SH-SY5Y (cell line): ENCODE data around the gene CHST14.

ENCODE experiments used
- GATA2 ChIP-seq: IDR thresholded peaks from 2 replicates; pipeline ENCODE4 v1.6.1; 2011; ENCODE audit warnings: mild to moderate bottlenecking, low read depth, low read length
- GATA3 ChIP-seq: IDR thresholded peaks from 2 replicates; pipeline ENCODE4 v1.6.1; 2011; ENCODE audit warnings: low read depth, mild to moderate bottlenecking, low read length, moderate library complexity

The CHST14 gene

DNA sequence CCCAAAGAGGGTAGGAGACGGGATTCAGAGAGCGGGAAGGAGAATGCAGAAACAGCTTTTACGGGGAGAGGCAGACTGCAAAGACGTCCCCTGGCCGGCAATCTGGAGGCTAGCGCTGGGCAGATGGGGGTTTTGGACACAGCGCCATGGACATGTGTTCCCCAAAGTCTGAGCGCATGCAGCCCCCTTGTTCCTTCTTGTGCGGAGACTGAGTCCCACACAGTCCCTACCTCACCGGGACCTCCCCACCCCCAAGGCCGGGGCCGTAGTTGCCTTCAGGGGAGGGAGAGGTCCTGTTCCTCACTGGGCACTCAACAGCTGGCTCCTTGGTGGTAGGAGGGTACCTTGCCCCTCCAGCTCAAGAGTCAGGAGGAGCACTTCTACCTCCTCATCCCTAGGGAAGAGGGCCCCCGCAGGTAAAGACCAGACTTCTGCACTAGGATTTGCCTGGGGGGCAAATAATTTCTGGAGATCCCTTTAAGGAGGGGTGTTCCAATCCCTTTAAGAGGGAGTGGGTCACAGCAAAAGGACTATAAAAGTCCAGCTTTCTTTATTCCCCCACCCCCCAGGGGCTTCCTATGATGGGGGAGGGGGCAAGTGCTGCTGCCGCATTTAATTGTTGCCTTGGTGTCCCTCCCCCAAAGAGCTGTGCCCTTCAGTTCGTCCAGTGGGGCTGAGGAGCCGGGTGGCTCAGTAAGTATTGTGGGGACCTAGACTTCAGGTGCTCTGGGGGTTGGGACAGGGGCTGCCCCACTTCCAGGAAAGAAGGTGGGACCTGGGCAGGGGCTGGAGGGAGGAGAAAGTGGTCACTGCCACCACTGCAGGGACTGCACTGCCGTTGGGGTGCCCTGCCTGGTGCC lies 33.7 kb upstream of the CHST14 start:
- TF ChIP-seq GATA2 (no peak), GATA3 (no peak)

DNA sequence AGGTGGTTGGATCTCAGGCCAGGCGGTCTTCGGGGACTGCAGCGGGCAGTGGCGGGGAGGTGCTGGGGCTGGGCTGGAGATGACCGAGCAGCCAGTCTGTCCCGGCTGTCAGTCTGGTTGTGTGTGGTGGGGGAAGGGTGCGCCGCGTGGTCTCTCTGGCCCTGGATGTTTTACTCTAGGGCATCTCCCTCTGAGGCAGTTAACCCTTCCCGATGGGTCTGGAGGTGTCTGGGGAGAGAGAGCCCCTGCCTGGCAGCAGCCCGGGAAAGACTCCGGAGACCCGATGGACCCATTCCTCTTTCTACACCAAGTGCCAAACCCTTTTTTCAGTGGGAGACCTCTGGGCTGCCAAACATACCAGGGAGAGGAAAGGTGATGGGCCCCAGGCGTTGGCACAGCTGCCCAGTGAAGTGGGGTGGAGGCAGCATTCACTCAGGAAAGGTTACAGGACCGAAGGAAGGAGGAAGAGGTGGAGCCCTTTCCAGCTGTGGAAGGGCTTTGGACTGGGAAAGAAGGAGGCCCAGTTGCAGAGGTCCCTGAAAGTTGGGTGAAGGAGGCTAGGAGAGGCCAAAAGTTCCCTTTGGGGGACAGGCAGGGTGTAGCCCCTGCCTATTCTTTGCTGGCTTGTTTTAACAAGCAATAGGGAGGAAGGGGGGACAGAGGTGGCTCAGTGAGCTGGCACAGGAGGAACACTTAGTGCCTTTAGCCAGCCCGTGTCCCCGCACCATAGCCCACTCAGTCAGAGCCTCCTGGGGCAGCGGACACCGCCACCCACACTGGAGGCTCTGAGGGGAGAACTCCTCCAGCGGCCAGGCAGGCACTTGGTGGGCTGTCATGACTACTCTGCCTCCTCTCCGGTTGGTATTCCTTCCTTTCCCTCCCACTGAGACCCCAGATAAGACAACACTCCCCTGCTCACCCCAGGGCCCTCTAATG lies 32.8 kb upstream of the CHST14 start:
- no peak for TF ChIP-seq GATA2
- TF ChIP-seq GATA3: no peak

DNA sequence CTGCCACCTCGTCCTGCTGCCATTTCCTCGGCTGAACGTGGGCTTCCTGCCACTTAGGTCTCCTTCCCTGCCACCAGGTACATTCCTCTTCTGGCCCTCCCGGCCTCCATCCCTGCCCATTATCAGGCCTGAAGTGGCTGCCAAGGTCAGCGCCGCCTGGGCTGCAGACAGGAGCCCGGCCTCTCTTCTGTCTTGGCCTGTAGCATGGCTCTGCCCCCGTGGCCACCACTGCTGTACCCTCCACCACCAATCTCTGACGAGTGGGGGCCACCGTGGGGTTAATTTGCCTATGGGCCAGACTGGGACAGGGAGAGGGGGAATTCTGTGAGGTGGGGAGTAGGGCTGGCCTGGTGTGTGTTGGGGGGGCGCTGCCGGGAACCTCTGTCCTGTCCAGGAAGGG lies 32.1 kb upstream of the CHST14 start:
- TF ChIP-seq GATA3 (no peak), GATA2 (no peak)

DNA sequence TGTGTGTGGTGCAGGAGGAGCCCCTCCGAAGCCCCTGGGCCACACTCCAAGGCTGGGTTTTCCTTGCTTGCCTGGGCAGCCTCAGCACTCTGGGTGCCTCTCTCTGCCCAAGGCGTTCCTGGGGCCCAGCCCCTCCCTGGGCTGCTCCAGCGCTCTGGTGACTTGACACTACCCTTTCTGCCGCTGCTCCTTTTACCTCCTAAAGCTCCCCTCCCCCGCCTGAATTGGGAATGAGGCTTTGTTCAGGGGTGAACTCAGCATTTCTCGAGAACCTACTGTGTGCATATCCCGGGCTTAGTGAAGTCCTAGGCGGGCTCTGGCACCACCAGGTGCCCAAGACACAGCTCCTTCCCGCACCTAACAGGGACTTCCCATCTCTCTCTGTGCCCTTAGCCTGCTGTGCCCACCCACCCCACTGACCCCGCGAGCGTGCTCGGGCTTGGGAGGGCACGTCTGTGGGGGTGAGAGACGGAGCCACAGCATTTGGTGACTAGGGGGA lies 31.3 kb upstream of the CHST14 start:
- TF ChIP-seq GATA2 (no peak), GATA3 (no peak)

DNA sequence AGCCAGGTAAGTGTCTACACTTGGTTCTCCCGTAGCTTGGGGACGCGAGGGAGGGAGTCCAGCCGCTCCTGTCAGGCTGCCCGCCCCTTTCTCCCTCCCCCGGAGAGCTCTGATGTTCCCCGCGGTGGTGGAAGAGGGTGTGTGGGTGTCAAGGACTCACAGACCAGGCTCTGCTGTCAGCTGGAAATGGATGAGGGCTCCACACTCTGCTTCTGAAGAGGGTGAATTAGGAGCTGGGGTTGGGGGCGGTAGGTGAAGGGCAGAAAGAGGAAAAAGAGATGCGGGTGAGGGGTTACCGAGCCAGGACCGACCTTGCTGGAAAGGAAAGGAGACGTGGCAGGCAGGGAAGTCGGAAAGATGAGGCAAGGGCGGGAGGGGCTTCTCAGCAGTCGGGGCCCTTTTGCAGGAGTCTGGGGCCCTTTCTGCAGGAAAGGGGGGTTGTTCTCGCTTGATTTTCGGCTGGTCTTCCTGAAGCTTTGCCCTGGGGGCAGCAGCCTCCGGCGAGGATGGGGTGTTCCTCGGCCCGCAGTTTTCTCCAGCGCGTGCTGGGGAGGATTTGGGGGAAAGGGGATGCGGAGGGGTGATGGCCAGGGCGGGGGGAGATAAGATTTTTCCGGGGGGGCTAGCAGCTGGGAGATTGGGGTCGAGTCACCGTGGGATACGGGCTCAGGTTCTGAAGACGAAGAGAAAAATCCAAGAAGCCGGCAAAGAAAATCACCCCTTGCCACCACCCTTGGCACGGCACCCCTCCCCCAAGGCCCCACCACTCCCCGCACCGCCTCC lies 30.6 kb upstream of the CHST14 start:
- no peak for TF ChIP-seq GATA2
- TF ChIP-seq GATA3: no peak

DNA sequence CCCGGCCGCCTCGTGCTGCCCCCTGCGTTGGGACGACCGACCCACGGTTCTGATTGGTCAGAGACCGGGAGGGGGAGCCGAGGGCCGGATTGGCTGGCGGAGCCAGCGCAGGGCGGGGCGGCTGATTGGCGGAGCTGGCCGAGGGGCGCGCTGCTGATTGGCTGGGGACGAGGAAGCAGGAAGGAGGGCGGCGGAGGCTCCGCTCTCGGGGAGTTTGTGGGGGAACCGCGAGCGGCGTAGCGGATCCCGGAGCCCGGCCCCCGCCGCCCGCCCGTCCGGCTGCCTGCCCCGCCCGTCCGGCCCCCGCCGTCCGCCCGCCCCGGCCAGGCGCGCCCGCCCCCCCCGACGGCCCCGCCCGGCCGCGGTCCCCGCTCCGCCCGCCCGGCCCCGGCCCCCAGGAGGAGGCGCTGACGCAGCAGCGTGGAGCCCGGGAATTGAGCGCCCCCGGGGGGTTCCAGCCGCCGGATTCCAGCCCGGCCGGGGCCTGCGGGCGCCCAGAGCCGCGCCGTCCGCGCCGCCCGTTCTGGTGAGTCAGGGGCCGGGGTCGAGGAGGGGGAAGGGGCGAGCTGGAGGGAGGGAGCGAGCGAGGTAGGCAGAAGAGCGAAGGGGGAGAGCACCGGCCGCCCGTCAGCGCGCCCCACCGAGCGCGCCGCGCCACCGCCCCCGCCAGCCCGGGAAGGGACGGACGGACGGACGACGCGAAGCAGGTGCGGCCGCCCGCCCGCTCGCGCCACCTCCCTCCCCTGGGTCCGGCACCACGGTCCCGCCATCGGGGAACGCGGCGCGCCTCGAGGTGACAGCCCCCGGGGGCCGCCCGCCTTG lies 29.8 kb upstream of the CHST14 start, which contains the start of gene BAHD1:
Gene BAHD1 (plus strand): TSS at position 211 of the 822 bp plus-strand sequence. CDS start 17,512 bp downstream, outside the sequence.
- TF ChIP-seq GATA3: no peak

DNA sequence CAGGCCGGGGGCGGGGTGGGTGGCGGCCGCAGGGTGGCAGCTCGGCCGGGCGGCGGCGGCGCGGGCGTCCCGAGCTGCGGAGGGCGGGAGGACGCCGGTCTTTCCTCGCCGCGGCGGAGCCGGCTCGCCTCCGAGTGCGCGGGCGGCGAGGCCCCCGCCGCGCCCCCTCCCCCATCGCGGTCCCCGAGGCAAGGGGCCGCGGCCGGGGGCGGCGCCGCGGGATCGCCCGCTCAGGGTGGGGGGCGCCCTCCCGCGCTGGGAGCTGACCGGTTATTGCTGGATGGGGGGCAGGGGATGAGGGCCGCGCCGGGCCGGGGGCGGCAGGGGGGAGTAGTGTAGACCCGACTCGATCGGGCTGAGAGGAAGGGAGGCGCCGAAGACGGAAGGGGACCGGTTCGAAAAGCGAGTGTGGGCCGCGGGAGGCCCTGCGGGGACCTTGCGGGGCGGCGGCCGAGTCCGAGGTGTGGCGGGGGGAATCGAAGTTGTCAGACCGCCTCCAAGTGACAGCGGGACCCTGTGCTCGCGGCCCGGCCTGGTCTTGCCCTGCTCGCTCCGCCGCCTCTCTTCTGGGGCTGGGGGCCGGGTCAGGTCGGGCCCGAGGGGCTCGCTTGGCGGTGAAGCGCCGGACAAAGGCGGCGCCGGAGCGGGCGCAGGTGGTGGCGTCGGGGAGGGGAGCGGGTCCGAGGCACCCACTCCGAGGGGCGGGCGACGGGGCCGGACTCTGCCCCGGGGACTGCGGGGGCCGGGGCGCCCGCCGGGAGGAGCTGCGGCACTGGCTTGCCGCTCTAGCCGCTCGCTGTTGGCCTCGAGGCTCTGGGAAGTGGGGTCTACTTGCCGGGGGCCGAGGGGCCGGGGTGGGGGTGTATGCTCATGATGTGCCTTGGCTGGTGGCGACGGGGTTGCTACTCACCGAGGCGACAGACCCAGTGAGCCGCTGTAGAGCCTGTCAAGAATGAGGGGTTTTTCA lies 28.9 kb upstream of the CHST14 start:
- no peak for TF ChIP-seq GATA2
- TF ChIP-seq GATA3: no peak

DNA sequence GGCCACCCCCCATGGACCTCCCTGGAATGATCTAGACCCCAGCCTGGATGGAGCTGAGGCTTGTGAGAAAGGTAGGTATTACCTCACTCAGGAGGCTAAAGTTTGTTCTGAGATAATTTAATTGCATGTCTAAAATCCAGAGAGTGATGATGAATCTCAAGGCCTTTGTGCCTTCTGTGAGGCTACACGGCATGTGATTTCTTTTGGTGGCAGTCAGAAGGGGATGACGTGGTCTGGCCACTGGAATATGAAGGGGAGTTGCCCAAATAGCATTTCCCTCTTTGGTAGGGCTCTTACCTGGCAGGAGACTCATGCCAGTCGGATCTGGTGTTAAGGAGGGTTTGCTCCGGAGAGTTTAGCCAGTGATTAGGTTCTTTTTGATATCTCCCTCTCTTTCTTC lies 27.5 kb upstream of the CHST14 start:
- TF ChIP-seq GATA2: no peak
- no peak for TF ChIP-seq GATA3

DNA sequence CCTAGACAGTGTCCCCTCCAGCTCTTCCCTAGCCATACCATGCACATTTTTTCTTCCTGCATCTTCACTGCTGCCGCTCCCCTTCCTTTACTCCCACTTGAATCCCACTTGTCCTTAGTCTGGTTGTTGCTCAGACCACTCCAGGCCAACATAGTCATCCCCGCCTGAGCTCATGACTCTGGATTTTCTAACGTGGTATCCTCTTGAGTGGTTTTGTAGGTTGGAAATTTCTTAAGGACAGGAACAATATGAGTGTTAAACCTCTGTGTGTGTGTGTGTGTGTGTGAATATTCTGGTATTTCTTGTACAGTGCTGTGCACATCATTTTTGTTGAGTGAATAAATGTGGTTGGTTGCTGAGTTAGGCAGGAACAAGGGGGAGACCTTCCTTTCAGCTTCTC lies 26.9 kb upstream of the CHST14 start:
- TF ChIP-seq GATA2: no peak
- no peak for TF ChIP-seq GATA3

DNA sequence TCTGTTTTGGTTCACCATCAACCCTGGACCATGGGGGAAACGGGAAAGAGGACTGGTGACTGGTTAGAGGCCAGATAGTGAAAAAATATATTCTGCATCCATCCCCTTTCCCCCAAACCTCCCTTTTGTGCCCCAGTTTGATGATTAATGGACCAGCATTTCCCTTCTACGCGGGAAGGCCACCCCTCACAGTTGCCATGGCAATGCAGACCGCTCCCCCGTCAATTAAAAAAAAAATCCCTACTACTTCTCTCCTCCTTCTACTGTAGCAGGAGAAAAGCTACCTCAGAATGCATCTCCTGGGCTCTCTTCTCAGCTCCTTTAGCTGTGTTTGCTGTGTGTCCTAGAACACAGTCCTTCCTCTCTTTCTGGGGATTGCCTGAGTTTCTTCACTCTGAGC lies 26.0 kb upstream of the CHST14 start:
- TF ChIP-seq GATA3: no peak
- TF ChIP-seq GATA2: no peak

DNA sequence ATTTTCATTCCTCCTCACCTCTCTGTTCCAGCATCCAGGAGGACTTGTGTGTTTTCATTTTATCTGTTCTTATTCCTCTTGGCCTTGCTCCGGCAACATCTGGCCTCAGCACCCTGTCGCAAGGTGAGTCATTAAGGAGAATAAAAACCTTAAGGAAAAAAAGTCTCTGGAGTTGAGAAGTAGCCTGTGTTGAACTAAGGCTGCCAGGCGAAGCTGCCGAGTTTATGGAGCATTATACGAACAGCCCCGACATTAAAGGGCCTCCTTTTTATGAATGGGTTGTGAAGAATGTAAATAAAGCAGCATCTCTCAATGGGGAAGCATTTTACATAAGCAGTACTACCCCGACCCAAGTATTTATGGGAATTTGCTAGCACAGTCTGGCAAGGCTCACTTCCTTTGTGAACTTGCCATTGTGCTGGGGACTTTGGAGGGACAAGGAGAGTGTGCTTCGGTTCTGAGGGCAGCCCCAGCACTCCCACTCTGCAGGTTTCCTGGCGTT lies 25.3 kb upstream of the CHST14 start:
- no peak for TF ChIP-seq GATA3
- TF ChIP-seq GATA2: no peak

DNA sequence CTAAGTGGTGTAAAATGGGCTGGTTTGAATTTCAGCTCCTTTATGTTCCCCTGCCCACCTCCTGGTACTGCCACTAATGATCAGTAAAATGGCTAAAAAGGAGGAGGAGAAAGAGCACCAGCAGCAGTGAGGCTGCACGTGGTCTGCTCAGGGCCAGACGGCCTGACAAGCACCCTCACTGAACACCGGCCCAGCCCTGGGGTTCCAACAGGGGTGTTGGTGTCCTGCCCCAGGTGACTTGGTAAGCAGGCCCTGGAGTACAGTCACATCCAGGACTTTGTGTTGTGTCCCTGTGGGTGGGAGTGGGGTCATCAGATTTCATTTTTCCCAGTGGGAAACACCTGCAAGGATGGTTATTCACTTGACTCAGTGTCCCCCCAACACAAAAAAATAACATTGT lies 24.6 kb upstream of the CHST14 start:
- TF ChIP-seq GATA3 (no peak), GATA2 (no peak)

DNA sequence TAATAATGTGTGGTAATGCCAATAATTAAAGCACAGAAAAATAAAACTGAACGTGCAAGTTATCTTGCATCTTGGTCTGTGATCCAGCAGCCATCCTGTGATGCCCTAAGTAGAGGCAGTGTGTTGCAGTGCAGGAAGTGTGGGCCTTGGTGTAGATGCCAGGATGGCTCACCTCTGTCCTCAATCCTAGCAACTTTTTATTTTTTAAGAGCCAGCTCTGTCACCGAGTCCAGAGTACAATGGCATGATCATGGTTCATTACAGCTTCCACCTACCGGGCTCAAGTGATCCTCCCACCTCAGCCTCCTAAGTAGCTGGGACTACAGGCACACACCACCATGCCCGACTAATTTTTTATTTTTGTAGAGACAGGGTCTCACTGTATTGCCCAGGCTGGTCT lies 22.4 kb upstream of the CHST14 start:
- TF ChIP-seq GATA2: no peak
- no peak for TF ChIP-seq GATA3
